NT2/D1 (cell line): Measurements from ENCODE around the gene SLC43A3.

Source experiments
- DNase-seq: peaks from one replicate; pipeline ENCODE4 v3.0.0-alpha.2; 2011; ENCODE audit warnings: low read depth, low spot score
- H3K27me3 ChIP-seq: 2 replicates; pipeline ENCODE4 v1.6.0; 2011; ENCODE audit warnings: mild to moderate bottlenecking; ENCODE audit not compliant: insufficient read length, insufficient read depth
- H3K36me3 ChIP-seq: 2 replicates; pipeline ENCODE4 v1.6.1; 2011; ENCODE audit warnings: mild to moderate bottlenecking, low read length, mixed read lengths; ENCODE audit not compliant: insufficient read depth, insufficient read length
- H3K4me1 ChIP-seq: 2 replicates; pipeline ENCODE4 v1.5.1; 2011; ENCODE audit not compliant: insufficient read depth, insufficient read length
- H3K4me3 ChIP-seq: 2 replicates; pipeline ENCODE4 v1.5.1; 2011; ENCODE audit warnings: low read depth; ENCODE audit not compliant: insufficient read length
- H3K9ac ChIP-seq: 2 replicates; pipeline ENCODE4 v1.6.0; 2011; ENCODE audit warnings: low read depth; ENCODE audit not compliant: insufficient read length
- H3K9me3 ChIP-seq: 2 replicates; pipeline ENCODE4 v1.5.1; 2011; ENCODE audit warnings: mild to moderate bottlenecking, low read length; ENCODE audit not compliant: insufficient read depth
- SUZ12 ChIP-seq: IDR thresholded peaks from 2 replicates; pipeline ENCODE4 v1.6.1; 2011; ENCODE audit not compliant: insufficient read length, insufficient read depth; ENCODE audit errors: extremely low read depth
- YY1 ChIP-seq: IDR thresholded peaks from 2 replicates; pipeline ENCODE4 v1.6.1; 2011; ENCODE audit not compliant: insufficient read length, insufficient read depth
- ZNF274 ChIP-seq: IDR thresholded peaks from 2 replicates; pipeline ENCODE4 v1.6.1; 2011; ENCODE audit warnings: mild to moderate bottlenecking, low read depth, low read length

SLC43A3 gene

GRCh38 chr11:57432149-57432561 is 5.2 kb upstream of the SLC43A3 start:
- TF ChIP-seq YY1 (no peak), SUZ12 (no peak), ZNF274 (no peak)
- Histone ChIP-seq H3K36me3 (no peaks in the 10 kb centered on the region), H3K9me3 (no peaks in the 10 kb centered on the region), H3K9ac (no peak overlapping the region), H3K4me1 (no peaks in the 10 kb centered on the region), H3K27me3 (peaks cover 3% of the 10 kb centered on the region), H3K4me3 (no peak overlapping the region)
- DNase-seq = no peak

GRCh38 chr11:57430952-57431351 is 4.0 kb upstream of the SLC43A3 start:
- no peaks in the 10 kb centered on the region for H3K9me3 ChIP-seq
- H3K36me3 ChIP-seq = peaks cover 4% of the 10 kb centered on the region
- no peak overlapping the region for H3K9ac ChIP-seq
- H3K4me1 ChIP-seq = no peaks in the 10 kb centered on the region
- H3K27me3 ChIP-seq = peaks cover 12% of the 10 kb centered on the region
- DNase-seq = no peak
- H3K4me3 ChIP-seq = no peak overlapping the region
- no peak for TF ChIP-seq SUZ12
- TF ChIP-seq ZNF274 = no peak
- TF ChIP-seq YY1 = no peak

- Histone ChIP-seq H3K9ac (no peak overlapping the region), H3K27me3 (peaks cover 15% of the 10 kb centered on the region), H3K4me3 (no peak overlapping the region), H3K9me3 (no peaks in the 10 kb centered on the region), H3K36me3 (peaks cover 14% of the 10 kb centered on the region), H3K4me1 (peaks cover 8% of the 10 kb centered on the region)
- TF ChIP-seq SUZ12 = no peak
- TF ChIP-seq ZNF274 = no peak
- TF ChIP-seq YY1 = no peak
- no peak for DNase-seq
Measured at GRCh38 chr11:57429946-57430345, 3.0 kb upstream of the SLC43A3 start.

- Histone ChIP-seq H3K9ac (no peak overlapping the region), H3K36me3 (peaks cover 23% of the 10 kb centered on the region), H3K9me3 (no peaks in the 10 kb centered on the region), H3K4me3 (no peak overlapping the region), H3K27me3 (peaks cover 15% of the 10 kb centered on the region), H3K4me1 (peaks cover 11% of the 10 kb centered on the region)
- DNase-seq = no peak
- no peak for TF ChIP-seq SUZ12
- TF ChIP-seq YY1 = no peak
- TF ChIP-seq ZNF274 = no peak
Measured at GRCh38 chr11:57428643-57429042, 1.7 kb upstream of the SLC43A3 start.

- H3K9ac ChIP-seq = no peak overlapping the region
- no peak overlapping the region for H3K4me3 ChIP-seq
Measured at GRCh38 chr11:57427727-57428082, 784 bp upstream of the SLC43A3 start.

GRCh38 chr11:57426439-57426928 is 437 bp downstream of the SLC43A3 start:
- Histone ChIP-seq H3K27me3 (peaks cover 15% of the 10 kb centered on the region), H3K9me3 (no peaks in the 10 kb centered on the region), H3K4me1 (peaks cover 11% of the 10 kb centered on the region), H3K4me3 (peak overlapping the region; percentile 41), H3K9ac (peak overlapping the region; percentile 79), H3K36me3 (peaks cover 38% of the 10 kb centered on the region)
- TF ChIP-seq YY1 = no peak
- TF ChIP-seq SUZ12 = no peak
- TF ChIP-seq ZNF274 = no peak
- no peak for DNase-seq

More at GRCh38 chr11:57427727-57428082, 784 bp upstream of the SLC43A3 start:
- no peak for TF ChIP-seq SUZ12
- TF ChIP-seq YY1 = no peak
- TF ChIP-seq ZNF274 = no peak
- Histone ChIP-seq H3K9me3 (no peaks in the 10 kb centered on the region), H3K27me3 (peaks cover 15% of the 10 kb centered on the region), H3K36me3 (peaks cover 30% of the 10 kb centered on the region), H3K4me1 (peaks cover 11% of the 10 kb centered on the region)
- no peak for DNase-seq

- Histone ChIP-seq H3K4me1 (peaks cover 11% of the 10 kb centered on the region), H3K4me3 (no peak overlapping the region), H3K9ac (peak overlapping the region; percentile 39), H3K36me3 (peaks cover 44% of the 10 kb centered on the region), H3K27me3 (peaks cover 15% of the 10 kb centered on the region), H3K9me3 (no peaks in the 10 kb centered on the region)
- TF ChIP-seq YY1 (no peak), ZNF274 (no peak), SUZ12 (no peak)
- no peak for DNase-seq
Measured at GRCh38 chr11:57425565-57426438, 1.1 kb downstream of the SLC43A3 start.
